ENCODE measurements around the gene FH.

DNA sequence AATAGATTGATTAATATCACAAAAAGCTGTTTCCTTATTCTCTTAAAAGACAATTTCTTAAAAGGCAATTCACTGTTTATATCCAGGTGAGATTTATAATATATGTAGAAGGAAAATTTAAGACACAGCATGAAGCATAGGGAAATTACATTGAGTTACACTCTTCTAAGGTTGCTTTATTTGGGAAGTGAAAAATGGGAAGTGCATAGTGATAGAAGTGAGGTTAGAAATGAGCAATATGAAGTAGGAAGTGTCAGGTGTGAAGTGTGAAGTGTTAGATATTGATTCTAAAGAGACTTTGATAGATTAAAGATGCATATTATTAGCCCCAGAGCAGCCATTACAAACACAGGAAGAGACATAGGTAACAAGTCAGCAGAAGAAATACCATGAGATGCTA, 40.3 kb downstream of the FH start:
- TF ChIP-seq, protein P1, sequence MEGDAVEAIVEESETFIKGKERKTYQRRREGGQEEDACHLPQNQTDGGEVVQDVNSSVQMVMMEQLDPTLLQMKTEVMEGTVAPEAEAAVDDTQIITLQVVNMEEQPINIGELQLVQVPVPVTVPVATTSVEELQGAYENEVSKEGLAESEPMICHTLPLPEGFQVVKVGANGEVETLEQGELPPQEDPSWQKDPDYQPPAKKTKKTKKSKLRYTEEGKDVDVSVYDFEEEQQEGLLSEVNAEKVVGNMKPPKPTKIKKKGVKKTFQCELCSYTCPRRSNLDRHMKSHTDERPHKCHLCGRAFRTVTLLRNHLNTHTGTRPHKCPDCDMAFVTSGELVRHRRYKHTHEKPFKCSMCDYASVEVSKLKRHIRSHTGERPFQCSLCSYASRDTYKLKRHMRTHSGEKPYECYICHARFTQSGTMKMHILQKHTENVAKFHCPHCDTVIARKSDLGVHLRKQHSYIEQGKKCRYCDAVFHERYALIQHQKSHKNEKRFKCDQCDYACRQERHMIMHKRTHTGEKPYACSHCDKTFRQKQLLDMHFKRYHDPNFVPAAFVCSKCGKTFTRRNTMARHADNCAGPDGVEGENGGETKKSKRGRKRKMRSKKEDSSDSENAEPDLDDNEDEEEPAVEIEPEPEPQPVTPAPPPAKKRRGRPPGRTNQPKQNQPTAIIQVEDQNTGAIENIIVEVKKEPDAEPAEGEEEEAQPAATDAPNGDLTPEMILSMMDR (conservative IDR thresholded peaks at IDR 0.05; ENCODE audit: low read depth in 2 of 2) = no peak
- TF ChIP-seq, protein P2, sequence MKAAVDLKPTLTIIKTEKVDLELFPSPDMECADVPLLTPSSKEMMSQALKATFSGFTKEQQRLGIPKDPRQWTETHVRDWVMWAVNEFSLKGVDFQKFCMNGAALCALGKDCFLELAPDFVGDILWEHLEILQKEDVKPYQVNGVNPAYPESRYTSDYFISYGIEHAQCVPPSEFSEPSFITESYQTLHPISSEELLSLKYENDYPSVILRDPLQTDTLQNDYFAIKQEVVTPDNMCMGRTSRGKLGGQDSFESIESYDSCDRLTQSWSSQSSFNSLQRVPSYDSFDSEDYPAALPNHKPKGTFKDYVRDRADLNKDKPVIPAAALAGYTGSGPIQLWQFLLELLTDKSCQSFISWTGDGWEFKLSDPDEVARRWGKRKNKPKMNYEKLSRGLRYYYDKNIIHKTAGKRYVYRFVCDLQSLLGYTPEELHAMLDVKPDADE (IDR thresholded peaks at IDR 0.05) = no peak
- TF ChIP-seq POLR2AphosphoS5 (IDR thresholded peaks at IDR 0.05; ENCODE audit: low read depth) (no peak), EZH2phosphoT487 (IDR thresholded peaks at IDR 0.05; ENCODE audit: unreplicated experiment) (no peak), EZH2 (IDR thresholded peaks at IDR 0.05; ENCODE audit: low read depth, unreplicated experiment) (no peak), NANOG (IDR thresholded peaks at IDR 0.05; ENCODE audit: borderline replicate concordance) (no peak), ZNF331 (CRISPR knock-in tag; IDR thresholded peaks at IDR 0.05; ENCODE audit: low read depth) (no peak), STAT1 (IDR thresholded peaks at IDR 0.05; ENCODE audit: unreplicated experiment) (no peak), CREB1 (CRISPR knock-in tag; IDR thresholded peaks at IDR 0.05; ENCODE audit: low read depth) (no peak), ZNF114 (CRISPR knock-in tag; IDR thresholded peaks at IDR 0.05) (no peak), JUNB (IDR thresholded peaks at IDR 0.05; ENCODE audit: unreplicated experiment) (no peak)
- TF ChIP-seq, protein P3, sequence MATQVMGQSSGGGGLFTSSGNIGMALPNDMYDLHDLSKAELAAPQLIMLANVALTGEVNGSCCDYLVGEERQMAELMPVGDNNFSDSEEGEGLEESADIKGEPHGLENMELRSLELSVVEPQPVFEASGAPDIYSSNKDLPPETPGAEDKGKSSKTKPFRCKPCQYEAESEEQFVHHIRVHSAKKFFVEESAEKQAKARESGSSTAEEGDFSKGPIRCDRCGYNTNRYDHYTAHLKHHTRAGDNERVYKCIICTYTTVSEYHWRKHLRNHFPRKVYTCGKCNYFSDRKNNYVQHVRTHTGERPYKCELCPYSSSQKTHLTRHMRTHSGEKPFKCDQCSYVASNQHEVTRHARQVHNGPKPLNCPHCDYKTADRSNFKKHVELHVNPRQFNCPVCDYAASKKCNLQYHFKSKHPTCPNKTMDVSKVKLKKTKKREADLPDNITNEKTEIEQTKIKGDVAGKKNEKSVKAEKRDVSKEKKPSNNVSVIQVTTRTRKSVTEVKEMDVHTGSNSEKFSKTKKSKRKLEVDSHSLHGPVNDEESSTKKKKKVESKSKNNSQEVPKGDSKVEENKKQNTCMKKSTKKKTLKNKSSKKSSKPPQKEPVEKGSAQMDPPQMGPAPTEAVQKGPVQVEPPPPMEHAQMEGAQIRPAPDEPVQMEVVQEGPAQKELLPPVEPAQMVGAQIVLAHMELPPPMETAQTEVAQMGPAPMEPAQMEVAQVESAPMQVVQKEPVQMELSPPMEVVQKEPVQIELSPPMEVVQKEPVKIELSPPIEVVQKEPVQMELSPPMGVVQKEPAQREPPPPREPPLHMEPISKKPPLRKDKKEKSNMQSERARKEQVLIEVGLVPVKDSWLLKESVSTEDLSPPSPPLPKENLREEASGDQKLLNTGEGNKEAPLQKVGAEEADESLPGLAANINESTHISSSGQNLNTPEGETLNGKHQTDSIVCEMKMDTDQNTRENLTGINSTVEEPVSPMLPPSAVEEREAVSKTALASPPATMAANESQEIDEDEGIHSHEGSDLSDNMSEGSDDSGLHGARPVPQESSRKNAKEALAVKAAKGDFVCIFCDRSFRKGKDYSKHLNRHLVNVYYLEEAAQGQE (IDR thresholded peaks at IDR 0.05; ENCODE audit: unreplicated experiment) = no peak
- TF ChIP-seq, protein P4, sequence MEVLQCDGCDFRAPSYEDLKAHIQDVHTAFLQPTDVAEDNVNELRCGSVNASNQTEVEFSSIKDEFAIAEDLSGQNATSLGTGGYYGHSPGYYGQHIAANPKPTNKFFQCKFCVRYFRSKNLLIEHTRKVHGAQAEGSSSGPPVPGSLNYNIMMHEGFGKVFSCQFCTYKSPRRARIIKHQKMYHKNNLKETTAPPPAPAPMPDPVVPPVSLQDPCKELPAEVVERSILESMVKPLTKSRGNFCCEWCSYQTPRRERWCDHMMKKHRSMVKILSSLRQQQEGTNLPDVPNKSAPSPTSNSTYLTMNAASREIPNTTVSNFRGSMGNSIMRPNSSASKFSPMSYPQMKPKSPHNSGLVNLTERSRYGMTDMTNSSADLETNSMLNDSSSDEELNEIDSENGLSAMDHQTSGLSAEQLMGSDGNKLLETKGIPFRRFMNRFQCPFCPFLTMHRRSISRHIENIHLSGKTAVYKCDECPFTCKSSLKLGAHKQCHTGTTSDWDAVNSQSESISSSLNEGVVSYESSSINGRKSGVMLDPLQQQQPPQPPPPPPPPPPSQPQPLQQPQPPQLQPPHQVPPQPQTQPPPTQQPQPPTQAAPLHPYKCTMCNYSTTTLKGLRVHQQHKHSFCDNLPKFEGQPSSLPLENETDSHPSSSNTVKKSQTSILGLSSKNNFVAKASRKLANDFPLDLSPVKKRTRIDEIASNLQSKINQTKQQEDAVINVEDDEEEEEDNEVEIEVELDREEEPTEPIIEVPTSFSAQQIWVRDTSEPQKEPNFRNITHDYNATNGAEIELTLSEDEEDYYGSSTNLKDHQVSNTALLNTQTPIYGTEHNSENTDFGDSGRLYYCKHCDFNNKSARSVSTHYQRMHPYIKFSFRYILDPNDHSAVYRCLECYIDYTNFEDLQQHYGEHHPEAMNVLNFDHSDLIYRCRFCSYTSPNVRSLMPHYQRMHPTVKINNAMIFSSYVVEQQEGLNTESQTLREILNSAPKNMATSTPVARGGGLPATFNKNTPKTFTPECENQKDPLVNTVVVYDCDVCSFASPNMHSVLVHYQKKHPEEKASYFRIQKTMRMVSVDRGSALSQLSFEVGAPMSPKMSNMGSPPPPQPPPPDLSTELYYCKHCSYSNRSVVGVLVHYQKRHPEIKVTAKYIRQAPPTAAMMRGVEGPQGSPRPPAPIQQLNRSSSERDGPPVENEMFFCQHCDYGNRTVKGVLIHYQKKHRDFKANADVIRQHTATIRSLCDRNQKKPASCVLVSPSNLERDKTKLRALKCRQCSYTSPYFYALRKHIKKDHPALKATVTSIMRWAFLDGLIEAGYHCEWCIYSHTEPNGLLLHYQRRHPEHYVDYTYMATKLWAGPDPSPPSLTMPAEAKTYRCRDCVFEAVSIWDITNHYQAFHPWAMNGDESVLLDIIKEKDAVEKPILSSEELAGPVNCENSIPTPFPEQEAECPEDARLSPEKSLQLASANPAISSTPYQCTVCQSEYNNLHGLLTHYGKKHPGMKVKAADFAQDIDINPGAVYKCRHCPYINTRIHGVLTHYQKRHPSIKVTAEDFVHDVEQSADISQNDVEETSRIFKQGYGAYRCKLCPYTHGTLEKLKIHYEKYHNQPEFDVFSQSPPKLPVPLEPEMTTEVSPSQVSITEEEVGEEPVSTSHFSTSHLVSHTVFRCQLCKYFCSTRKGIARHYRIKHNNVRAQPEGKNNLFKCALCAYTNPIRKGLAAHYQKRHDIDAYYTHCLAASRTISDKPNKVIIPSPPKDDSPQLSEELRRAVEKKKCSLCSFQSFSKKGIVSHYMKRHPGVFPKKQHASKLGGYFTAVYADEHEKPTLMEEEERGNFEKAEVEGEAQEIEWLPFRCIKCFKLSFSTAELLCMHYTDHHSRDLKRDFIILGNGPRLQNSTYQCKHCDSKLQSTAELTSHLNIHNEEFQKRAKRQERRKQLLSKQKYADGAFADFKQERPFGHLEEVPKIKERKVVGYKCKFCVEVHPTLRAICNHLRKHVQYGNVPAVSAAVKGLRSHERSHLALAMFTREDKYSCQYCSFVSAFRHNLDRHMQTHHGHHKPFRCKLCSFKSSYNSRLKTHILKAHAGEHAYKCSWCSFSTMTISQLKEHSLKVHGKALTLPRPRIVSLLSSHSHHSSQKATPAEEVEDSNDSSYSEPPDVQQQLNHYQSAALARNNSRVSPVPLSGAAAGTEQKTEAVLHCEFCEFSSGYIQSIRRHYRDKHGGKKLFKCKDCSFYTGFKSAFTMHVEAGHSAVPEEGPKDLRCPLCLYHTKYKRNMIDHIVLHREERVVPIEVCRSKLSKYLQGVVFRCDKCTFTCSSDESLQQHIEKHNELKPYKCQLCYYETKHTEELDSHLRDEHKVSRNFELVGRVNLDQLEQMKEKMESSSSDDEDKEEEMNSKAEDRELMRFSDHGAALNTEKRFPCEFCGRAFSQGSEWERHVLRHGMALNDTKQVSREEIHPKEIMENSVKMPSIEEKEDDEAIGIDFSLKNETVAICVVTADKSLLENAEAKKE (CRISPR knock-in tag; IDR thresholded peaks at IDR 0.05) = no peak
